DMS 273 (cell line): Measurements from ENCODE around the gene TMEM132D.

Source experiments
- DNase-seq: peaks from one replicate; lab custom pipeline; 2025; ENCODE audit not compliant: unreplicated experiment; lab: John Stamatoyannopoulos, UW

Gene TMEM132D

DNA sequence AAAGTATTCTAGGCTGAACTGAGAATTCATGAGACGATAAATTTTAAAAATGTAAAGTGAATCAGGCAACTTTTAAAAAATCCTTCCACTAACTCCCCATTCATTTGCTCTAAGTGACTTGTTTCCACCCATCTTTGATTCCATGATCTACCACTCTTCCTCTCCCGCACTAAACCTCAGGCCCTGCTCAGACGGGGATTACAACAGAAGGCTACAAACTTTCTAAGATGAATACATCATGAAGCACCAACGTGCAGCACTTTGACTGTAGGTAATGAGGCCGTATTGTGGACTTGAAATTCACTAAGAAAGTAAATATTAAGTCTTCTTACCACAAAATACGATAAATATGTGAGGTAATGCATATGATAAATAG, 30.0 kb downstream of the TMEM132D start:
- DNase-seq, result no peak

DNA sequence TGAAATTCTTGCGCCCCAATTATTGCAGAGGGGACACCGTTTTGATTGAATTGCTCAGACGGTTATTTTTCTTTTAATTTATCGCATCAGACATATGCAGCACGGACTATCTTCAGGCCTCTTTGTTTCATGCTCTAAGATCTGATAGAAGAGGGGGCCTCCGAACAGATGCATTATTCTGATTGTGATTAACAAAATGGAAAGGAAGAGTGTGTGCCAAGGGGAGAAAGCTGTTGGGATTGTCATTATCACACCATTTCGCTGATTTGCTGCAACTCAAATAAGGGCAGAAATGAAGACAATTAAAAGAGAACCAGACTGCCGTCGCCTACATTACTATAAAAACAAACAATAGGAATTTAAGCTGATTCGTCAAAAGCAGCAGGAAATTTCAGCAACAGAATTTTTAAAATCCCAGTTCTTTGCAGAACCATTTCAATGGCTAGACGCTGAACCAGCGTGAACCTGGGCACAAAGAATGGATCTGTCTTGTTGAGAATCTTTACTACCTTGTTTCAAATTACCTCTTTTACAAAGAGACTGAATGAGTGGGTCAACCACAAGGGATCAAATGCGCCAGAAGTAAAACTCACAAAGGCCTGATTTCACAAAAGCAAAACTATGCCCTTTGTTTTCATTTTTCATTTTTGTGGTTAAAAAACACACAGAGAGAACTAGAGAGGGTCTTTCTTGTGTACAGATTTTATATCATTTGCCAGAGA, 30.6 kb downstream of the TMEM132D start:
- no peak for DNase-seq

DNA sequence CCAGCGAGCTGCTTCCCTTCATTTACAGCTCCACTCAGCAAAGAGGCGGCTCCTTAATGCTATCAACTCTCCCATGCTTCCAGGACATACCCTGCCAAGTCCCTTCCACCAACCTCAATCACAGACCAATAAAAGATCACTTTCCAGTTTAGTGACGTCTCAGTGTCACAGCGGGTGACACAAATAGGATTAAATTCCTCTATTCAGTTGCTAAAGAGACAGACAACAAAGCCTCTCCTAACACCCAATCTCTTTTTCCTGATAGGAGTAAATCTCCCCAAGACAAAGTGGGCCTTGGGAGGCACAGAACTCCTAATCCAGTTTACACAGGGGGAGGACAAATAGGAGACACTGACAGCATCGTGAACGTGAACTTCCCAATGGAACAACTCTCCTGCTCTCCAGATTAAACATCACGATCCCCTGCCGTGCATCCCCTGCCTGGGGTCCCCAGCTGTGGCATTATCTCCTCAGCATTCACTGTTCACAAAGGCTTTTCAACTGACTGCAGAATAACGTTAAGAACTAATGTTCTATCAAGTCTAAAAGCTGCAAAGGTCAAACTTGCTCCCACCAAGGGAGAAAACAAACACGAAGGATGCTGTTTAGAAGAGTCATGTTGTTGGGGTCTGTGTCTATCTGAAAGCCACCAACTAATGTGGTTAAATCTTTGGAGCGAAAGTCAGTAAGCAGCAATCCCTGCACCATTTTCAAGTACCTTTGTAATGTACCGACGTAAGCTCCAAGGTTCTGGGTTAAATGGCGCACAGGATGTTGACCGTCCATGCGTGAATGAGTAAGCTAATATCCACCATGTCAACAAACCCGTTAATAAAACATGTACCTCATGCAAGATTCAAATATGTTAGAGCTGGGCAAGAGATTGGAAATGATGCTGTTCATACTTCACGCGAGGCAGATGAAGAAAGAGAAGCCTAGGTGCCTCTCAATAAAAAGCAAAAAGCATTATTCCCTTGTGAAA, 31.5 kb downstream of the TMEM132D start:
- DNase-seq, result no peak

DNA sequence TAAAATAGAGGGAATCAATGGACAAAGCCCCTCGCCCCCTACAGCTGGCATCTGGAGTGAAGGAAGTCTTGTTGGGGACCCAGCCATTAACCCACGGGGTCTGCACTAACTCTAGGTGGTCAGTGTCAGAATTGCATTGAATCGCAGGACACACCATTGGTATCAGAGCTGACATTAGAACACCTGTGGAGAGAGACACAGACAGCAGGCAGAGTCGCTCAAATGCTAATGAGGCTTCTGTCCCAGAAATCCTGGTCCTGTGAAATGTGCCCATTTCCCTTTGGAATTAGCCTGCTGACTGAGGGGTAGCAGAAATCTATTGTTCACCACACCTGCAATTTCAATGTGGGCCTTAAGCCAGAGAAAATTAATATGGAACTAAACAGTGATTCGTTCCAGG, 33.0 kb downstream of the TMEM132D start:
- no peak for DNase-seq

DNA sequence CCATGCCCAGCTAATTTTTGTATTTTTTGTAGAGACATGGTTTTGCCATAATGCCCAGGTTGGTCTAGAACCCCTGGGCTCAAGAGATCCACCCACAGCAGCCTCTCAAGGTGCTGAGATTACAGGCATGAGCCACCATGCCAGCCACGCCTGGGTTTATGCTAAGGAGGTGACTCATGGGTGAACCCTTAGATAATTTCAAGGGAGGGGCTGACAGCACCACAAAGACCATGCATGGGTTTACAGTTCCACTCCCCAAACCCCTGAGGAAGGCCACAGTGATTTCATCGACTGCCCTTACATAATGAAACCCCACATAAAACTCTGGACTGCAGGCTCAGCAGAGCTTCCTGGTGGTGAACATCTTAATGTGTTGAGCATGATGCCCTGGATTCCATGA, 33.7 kb downstream of the TMEM132D start:
- DNase-seq, result no peak

DNA sequence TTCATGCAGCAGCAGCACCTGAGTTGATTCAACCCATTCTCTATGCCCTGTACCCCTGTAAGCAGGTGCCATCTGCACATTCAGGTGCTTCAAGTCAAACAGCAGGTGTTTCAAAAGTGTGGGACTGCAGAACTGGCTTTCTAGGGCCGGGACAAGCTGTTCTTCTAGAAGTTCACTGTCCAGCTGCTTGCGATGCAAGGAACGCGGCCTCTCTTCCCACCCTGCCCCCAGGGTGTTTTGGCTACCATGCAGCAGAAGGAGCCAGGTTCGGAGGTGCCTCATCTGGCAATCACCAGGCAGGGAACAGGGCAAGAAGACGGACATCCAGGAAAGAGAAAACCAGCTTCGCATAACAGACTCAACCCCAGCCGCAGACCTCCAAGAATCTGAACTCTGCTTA, 35.2 kb downstream of the TMEM132D start:
- no peak for DNase-seq

DNA sequence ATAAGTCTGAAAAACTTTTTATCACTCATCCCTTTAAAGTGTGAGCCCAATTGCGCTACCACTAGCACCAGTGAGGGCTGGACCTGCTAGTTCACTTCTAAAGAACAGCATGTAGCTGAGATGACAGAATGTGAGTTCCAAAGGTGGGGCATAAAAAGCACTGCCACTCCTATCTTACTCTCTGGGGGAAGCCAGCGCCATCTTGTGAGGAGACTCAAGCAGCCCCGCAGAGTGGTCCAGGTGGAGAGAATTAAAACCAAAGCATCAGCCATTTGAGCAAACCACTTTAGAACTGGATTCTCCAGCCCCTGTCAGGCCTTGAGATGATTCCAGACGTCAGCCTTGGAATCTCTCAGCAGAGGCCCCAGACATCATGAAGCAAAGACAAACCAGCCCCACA, 39.9 kb downstream of the TMEM132D start:
- DNase-seq, result no peak

DNA sequence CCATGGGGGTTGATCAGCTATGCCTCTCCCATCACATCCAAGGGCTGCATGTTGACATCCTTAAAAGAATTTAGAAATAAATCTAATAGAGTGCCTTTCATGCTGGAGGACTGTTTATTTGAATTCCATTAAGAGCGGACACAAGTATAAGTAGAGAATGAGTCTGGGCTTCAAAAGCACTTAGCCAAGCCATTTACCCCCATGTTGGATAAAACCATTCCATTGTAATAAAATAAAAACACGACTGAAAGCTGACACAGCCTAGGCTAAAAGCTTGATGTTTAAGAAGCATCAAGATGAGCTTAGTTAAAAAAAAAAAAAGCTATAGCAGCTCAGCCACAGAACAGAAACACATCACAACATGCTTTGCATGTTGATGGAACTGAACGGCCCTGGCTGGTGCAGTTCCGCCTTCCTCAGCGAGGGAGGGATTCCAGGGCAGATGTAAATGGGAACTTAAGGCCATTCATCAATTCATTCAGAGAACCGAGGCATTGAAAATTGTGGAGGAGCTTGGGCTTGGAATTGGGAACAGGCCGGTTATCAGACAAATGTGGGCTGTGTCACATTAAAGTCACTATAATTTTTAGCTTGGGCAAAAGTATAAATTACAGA, 41.2 kb downstream of the TMEM132D start:
- DNase-seq, result no peak

DNA sequence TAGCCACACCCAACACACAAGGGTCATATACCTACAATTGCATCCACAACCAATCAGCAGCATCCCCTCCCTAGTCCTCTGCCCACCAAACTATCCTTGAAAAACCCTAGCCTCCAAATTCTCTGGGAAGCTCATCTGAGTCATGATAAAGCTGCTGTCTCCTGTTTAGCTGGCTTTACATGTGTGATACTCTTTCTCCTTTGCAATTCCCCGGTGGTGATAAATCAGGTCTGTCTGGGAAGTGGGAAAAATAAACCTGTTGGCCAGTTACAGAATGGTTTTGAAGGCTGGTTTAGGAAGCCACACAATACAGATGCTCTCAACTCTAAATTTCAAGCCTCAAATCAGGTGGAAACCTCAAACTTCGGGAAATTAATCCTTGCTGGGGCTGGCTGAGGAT, 41.9 kb downstream of the TMEM132D start:
- DNase-seq, result no peak

DNA sequence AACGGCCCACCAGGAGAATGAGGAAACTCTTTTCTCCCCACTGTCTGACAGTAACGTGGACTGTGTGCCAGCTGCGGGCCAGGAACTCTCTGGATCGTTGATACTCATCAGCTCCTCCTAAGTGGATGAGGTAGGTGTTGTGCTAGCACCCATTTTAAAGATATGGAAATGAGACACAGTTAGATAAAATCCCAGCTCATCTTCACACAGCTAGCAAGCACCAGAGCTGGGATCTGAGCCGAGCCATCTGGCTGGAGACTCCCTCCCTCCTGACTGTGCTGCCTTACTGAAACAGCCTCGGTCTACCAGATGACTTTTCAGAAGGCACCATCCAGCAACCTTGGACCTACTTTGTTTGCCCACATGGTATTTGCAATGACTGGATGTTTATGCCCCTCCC, 49.2 kb downstream of the TMEM132D start:
- DNase-seq, result no peak

DNA sequence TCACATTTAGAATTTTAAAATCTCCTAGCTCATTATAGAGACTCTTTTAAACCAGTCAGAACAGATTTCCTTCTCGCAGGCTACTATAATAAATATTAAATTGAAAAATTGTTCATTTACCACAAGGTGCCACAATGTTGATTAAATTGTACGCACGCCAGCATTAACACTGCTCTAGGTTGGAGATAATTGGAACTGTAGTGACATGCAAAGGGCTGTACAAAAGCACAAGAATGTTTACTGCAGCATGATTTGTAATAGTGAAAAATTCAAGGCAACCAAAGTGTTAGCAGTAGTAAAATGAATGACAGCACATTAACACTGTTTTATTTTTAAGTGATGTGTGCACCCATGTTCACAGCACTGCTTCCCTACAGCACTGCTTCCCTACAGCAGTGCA, 52.5 kb downstream of the TMEM132D start:
- DNase-seq, result no peak

DNA sequence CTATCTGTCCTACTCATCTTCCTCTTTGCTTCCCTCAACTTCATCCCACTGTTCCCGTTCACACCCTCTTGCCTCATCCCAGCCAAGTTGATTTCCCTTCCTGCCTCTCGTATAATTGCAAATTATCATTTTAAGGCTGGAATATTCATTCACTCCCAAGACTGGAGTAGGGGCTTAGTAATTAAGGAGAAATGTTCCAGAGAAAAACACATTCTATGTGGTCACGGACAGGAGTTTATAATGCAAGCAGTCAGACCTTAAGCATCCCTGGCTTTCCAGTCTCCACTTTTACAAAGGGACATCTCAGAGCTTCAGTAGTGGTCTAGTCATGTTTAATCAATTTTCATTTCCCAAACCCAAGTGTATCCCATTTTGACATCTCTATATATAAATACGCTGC, 54.9 kb downstream of the TMEM132D start:
- no peak for DNase-seq

DNA sequence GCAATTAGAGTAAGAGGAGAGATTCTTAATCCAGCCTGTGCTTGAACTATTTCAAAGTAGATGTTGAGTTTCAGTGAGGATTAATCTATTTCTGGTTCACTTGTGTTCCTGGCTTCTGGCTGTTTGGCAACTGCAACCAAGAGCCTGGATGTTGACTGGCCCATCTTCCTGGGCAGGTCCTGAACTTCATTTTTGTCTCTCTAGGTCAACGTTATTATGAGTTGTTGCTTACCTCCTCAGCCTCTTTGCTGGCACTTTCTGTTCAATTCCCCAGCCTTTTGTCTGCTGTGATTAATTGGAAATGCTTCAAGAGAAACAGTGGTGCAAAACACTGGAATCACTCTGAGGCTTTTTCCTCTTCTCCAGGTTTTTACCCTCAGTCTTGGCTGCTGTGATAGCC, 56.8 kb downstream of the TMEM132D start:
- DNase-seq, result no peak

DNA sequence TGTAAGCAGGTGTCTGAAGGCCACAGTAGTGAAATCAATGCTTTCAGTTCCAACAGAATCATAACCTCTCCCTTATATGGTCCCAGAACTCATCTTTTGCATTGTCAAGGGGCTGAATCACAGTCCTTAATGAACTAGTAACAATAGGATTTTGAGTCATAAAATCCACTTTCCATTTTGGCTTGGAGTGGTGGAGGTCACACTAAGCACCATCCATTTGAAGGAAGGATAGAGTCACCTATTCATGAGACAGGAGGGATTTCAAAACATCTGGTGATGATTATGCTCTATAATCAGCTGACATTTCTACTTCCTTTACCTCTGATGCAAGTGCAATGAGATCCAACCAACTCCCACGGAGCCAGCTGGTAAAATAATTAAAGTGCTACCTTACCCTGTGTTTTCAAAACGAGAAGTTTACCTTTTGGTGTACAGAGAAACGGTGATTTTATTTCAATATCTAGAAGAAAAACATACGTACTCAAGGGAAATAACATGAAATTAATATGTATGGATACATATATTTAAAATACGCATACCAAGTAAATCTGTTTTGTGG, 59.1 kb downstream of the TMEM132D start:
- DNase-seq, result no peak

DNA sequence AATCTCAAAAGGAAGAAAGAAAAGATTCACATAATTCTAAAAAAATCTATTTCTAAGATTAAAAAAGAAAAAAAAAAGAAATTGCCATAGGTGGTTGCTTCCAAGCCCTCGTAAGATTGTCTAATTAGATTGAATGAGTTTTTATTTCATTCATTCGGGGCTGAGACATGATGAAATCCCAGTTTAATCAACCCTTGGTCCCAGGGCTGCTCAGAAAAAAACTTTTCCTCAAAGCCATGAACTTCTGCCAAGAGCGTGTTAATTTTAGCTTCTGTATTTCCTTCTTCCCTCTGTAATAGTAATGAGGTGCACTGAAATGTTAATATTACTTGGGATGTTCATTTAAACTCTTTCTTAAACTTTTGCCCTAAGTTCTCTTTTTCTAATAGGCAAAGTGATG, 62.6 kb downstream of the TMEM132D start:
- DNase-seq, result no peak

DNA sequence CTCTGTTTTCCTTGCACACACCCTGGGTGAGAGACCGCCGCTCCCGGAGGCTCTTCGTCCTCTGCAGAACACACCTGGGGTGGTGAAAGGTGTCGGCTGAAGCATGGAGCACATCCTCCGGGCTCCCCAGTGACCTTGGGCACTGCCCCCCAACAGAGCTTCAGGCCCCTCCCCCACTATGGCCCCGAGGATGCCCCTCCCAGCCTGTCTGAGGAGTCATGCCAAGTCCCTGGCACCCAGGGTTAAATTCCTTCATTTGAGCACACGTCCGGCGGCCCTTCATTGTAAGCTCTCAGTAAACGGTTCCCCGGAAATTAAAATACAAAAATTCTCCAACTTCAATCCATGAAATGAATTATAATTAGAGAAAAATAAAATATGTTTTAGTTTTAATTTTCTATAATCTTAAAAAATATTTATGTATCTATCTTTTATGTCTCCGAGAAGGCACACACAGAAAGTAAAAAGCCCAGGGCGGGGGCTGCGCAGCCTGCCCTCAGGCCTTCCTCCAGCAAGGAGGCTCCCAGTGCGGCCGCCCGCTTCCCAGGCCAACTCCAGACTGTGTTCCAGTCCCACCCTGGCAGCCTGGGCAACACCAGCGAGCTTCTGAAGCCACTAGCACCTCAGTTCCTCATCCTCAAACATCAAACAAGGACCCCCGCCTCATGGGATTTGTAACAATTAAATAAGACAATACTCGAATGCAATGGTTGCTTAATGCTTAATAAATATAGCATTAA, 63.5 kb downstream of the TMEM132D start:
- no peak for DNase-seq

DNA sequence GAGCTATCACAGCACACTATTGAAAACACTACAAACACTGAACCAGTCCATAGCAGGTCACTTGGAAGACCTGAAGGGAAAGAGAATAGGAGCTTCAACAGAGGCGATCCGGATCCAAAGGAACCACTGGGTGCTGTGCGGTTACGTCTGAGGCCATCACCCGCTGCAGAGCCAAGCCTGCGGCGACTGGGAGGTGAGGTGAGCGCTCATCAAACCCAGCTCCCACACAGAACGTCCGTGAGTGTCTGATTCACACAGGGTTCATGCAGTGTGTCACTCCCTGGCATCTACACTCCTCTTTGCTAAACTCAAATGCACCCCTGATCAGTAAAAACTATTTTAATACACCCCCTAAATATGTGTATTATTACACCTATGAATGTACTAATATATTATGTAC, 64.1 kb downstream of the TMEM132D start:
- DNase-seq, result no peak

DNA sequence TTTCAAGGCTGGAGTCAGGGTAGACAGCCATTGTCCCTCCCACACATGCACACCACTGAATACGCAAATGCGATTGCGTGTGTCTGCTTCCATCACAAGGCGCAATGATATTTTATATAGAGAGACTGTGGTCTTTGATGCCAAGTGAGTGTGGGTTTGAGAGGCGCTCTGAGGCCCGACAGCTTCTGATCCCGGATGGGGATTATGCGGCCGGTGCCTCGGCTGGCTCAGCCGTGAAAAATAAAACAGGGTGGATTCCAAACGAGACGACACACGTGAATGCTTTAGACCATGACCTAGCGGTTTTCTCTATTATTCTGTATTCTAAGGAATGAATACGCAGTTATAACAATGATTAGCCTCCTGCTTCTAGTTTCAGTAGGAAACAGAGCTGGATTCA, 72.5 kb downstream of the TMEM132D start:
- no peak for DNase-seq

DNA sequence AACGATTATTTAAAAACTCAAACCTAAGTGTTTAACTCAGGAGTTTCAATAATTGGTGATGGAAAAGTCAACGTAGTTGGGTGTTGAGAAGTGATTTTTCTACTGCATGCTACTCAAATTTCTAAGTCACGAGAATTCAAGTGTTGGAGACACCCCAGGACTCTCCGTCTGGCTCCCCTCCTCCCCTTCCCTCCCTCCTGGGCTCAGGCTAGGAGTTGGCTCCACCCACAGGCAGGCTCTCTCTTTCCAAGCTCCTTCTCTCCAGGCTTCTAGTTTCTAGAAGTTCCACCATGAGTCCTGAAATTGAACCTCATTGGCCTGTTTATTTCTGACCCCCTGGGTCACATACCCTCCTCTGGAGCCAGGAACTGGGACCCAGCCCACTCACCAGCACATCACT, 73.0 kb downstream of the TMEM132D start:
- no peak for DNase-seq

DNA sequence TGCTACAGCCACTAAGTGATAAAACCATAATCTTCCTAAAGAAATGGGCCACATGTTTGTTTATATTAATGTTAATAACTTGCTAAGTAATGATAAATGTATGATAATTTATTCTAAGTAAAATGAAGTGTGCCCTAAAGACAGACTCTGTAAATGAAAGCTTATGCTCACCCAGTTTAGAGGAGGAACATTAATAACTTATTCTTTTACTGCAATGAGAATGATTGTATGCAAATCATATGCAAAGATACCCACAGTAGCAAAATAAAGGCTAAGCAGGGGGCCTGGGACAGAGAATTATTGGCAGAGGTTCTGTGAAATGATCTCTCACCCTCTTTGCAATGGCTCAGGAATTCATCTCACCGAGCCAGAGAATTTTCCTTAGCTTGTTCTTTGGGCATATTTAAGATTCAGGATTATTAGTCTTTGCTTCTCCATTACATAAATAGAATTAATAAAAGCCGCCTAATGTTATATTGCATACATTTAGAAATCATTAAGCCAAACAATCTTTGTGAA, 75.9 kb downstream of the TMEM132D start:
- no peak for DNase-seq
